ENCODE data around the gene CD69.
A peak's percentile ranks its signal among the peaks of the same experiment; 100 is the strongest.

The CD69 gene

DNA sequence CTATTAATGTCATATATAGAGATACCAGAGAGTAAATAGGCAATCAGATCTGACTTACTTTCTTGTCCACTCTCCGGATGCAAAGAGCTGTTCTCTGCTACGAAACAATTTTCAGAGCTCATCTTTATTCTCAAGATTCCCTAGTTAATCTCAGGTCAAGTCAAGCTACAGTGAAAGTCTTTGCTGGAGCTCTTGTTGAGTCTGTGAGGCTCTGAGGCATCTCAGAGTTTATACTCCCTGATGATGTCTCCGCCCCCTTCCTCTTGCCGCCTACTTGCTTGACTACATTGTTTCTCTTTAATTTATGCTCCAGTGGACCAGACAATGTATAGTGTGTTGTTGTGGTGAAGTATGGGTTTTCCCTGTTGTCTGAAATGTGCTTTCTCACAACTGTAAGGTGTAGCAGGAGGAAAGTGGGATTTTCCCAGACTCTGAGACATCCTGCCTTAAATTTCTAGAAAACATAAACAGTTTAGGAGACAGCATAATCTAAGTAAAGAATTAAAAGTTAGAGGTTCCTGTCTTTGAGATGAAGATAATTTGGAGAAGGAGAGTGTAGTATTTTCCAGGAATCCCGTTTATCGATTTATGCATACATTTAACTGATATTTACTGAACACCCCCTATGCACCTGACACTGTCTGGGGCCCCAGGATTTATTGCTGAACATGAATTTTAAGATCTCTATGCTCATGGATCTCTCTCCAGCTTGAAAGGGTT, at the start of gene CD69:
CD69 (minus strand) TSS at position 203 of the 720 bp plus-strand sequence; CDS start at position 122, 81 bp downstream.
- DNase-seq, result no peak

- DNase-seq, result no peak
Observed at GRCh38 chr12:9809866-9810265, 49.2 kb upstream of the CD69 start.

DNA sequence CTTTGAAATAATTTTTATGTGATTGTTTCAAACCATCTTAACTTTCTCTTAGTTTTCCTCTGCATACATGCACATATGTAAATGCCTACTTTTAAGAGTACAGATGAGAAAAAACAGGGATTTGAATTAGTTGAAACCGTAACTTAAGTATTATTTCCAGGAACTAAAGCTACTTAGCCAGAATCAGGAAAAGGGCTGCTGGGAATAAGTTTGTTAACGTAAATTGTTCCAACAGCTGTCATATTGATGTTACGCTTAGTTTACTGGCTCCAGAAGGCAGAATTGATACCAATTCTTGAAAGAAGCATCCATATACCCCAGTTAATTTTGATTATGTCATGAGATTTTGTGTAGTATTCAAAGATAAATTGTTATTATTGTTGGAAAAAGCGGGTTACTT, 48.6 kb upstream of the CD69 start:
- DNase-seq, result no peak

GRCh38 chr12:9808504-9808903, 47.8 kb upstream of the CD69 start:
- DNase-seq, result no peak

- DNase-seq, result no peak
Observed at GRCh38 chr12:9806714-9807113, 46.0 kb upstream of the CD69 start.

GRCh38 chr12:9805883-9806282, 45.2 kb upstream of the CD69 start:
- DNase-seq, result no peak

GRCh38 chr12:9799961-9800360, 39.3 kb upstream of the CD69 start:
- DNase-seq, result no peak

GRCh38 chr12:9797722-9798619, 37.3 kb upstream of the CD69 start:
- DNase-seq, result peak; percentile 22

DNA sequence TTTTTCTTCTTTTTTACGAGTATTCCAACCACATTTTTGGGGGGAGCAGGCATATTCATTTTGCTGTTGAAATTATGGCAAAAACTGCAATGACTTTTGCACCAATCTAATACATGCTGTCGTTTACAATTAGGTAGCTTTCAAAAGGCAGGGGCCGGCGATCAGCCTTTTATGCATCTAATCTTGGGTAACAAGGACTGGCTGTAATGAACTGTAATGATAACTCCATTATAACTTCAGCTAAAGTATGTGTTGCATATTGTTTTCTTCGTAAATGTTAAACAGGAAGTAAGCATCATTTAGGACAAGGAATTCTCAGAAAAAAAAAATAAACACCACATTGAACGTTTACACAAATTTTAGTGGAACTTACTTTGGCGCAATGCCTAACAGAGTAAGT, 36.3 kb upstream of the CD69 start:
- no peak for DNase-seq

DNA sequence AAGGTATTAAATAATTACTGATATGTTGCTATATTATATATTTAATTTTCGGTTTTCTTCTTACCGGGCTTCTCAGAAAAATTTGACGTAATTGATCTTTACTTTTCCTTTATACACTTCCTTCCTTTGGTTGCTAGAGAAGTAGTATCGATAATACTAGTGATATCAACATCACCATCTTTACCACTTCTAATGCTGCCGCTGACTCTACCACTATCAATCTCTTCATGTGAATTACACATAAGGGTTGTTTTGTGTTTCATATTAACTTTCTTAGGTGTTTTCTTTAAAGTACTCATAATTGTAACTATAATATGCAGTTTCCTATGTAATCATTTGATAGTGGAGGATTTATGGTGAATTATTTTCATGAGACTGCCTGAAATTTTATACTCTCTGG, 35.6 kb upstream of the CD69 start:
- no peak for DNase-seq

DNA sequence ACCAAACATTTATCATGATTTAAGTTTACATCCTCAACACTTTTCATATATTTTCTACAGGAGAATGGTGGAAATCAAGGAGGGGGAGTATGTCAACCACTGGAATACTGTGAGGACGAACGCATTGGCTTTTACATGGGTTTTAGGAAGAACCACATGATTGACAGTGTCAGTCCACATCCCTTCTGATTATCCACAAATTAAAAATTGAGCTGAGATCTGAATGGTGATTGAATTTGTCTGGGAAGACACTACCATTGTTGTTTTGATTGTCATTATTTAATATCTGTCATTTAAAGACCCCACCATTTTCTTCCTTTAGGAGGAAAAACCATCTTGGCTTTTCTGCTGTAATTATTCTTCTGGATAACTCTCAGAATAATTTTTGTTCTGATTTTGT, 35.2 kb upstream of the CD69 start:
- no peak for DNase-seq

DNA sequence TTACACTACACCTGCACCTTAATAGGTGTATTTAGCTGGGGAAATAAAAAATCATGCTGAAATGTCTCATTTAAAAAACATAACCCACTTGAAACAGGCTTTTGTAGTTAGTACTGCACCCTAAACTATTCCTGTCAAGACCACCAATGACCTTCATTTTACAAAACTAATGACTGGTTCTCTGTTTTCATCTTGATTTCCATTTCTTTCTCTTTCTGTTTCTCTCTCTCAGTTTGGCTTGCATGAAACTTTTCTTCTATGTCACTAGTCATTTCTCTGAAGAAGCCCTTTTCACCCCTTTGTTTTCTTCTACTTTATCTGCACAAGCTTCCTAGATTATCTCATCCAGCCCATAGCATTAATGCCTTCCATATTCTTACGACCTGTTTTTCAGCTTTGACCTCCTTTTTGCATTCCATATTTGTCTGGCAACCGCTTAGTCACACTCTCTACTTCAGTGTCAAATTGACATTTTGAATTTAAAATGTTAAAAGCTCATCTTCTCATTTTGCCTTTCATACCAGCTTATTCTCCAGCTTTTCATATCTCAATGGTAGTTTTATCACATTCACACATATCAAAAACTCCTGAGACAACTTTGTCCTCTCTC, 33.9 kb upstream of the CD69 start:
- no peak for DNase-seq

GRCh38 chr12:9793779-9794395, 33.2 kb upstream of the CD69 start:
- no peak for DNase-seq

DNA sequence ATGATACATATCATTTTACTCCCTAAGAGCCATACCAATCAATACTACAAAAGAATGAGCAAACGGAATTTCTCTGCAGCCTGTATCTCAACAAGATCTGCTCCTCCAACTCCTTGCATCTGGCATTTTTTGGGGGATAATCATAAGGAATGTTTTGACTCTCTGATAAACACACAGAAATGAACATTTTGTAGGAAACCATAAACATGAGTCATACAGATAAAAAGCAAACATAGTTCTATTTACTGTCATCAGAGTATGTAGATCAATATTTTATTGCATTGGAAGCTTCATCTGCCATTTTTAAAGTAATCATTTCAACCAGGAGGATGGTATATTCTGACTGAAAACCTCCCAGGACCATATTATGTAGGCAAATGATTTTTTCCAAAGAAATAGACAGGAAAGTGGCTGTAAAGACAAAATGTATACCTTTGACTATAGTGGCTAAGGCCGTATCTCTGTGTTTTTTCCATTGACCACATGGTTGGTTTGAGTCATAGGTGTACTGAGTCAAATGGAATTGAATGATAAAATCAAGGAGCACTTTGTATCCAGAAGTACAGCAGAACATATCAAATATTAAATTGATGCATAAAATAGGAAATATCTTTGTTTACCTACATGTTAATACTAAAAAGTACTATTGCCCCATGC, 32.4 kb upstream of the CD69 start:
- DNase-seq, result no peak

DNA sequence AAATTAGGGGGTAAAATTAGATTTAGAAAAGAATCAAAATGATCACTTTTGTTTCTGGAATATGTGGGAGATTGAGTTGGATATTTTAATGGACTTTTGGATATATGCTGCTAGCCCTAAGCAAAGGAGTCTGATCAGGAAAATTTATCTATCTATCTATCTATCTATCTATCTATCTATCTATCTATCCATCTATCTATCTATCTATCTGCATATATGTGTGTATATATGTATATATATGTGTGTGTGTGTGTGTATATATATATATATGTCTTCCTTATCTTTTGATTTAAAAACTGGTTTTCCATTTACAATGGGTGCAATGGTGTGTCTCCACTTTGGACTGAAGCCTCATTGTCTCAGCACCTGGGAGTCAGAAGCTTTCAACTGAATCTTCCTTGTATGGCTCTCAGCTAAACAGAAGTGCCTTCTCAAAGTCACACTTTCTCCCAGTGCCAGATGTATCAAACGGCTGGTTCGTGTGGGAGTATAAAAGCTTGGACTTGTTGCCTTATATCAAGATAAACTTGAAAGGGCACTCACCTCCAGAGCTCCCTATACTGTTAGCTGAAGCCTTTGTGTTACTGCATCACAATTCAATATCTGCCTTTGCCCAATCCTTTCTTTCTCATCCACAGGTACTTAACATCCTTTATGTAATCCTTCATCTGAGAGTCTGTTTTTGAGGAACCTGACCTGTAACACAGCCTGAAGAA, 31.6 kb upstream of the CD69 start:
- no peak for DNase-seq

GRCh38 chr12:9786726-9787717, 26.3 kb upstream of the CD69 start:
- no peak for DNase-seq

- DNase-seq, result no peak
Observed at GRCh38 chr12:9784816-9785215, 24.1 kb upstream of the CD69 start.

GRCh38 chr12:9784326-9784725, 23.6 kb upstream of the CD69 start:
- DNase-seq, result no peak

- DNase-seq, result no peak
Observed at GRCh38 chr12:9782547-9783382, 22.1 kb upstream of the CD69 start.

DNA sequence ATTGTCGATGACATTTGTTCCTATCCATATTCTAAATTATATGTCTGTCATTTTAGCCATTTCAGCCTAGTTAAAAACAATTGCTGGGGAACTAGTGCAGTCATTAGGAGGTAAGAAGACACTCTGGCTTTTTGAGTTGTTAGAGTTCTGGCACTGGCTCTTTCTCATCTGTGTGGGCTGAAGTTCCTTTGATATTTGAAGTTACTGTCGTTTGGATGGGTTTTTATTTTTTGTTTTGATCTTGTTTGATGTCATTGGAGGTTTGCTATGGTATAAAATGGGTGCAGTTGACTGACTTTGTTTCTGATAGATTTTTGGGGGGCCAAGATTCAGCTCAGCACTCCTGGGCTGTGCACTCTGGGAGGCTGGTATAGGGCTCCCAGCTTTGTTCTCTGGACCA, 20.7 kb upstream of the CD69 start:
- DNase-seq, result no peak
